HG03159 (cell line): ENCODE data around the gene SOS1.
"Not testable (repeated sequence)": the region's sequence is repeated elsewhere in the genome, so short reads cannot be mapped to it uniquely, and the experiment has no call there.

Source experiments
- ATAC-seq: cut with Tn5 transposase; IDR thresholded peaks from one replicate; pipeline ENCODE4 v1.9.1; 2021; ENCODE audit warnings: mild to moderate bottlenecking, moderate library complexity; ENCODE audit not compliant: unreplicated experiment

SOS1 gene

DNA sequence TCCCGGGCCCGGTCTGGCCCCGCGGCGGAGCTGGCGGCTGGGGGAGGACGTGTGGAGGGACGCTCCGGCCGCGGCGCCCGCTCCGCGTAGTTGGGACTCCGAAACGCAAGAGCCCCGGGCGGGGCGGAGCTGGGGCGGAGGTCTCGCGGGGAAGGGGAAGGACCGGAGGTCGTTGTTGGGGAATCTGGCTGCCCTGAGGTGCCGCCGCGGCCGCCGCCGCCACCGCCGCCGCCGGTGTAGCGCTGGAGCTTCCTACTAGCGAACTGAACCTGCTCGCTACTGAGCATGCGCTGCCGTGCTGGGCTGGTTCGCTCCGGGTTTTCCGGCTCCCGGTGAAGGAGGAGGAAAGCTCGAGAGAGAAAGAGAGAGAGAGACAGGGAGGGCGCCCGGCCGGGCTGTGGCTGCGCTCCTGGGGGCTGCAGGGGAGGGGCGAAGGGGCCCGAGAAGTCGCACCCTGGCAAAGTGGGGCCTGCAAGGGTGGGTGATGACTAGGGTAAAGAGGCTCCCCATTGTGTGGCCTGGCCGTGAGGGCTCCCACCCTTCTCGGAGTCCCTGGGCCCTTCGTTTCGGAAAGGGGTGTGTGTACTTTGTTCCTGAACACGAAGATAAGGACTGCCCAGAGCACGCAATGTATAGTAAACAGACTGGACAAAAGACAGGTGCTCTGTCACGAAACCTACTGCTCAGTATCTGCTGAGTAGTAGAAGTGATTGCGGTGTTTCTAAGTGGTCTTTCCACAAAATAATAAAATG is at the start of gene SOS1:
Gene SOS1, minus strand, starts transcription at position 281 of the 752 bp plus-strand sequence. CDS start 629 bp downstream, outside the sequence.
- ATAC-seq = peak; percentile 48

DNA sequence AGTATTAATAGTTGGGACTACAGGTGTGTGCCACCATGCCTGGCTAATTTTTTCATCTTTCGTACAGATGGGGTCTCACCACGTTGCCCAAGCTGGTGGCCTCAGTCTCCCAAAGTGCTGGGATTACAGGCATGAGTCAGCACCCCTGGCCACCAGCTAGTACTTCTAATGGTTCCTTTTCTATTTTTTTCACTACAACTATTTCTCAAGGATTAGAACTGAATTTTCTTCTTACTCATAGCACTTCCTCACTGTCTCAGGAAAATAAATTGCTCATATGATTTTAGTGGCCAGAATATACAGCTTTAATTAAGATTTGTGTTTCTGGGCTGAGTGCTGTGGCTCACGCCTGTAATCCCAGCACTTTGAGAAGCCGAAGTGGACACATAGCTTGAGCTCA is 43.2 kb upstream of the SOS1 start:
- no peak for ATAC-seq

DNA sequence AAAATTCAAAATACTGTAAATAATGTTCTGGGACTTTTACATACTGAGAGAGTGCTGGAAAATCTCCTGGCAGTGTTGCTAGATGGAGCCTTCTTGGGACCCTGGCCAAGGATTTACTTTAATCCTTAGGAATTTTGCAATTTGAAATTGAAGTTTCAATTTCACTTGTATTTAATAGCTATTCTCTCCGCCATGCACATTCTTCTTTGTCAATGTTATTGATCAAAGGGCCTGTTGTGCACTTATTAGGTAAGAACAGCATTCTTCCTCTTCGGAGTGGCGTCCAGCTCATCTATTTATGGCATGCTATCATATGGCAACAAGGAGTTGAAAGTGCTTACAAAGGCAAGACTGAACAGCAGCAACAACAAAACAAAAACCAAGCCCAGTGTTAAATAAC is 40.1 kb upstream of the SOS1 start:
- no peak for ATAC-seq

- no peak for ATAC-seq
Observed at GRCh38 chr2:39159283-39159682, 38.4 kb upstream of the SOS1 start.

DNA sequence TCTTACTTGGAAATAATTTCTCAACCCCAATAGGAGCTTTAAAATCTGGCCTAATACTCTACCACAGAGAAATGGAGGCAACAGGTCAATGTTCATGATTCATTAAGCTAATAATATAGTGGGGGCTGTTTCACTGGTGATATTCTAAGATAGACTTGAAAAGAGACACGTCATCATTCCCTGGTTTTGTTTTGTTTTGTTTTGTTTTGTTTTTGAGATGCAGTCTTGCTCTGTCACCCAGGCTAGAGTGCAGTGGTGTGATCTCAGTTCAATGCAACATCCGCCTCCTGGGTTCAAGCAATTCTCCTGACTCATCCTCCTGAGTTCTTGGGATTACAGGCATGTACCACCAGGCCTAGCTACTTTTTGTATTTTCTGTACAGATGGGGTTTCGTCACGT is 37.5 kb upstream of the SOS1 start:
- no peak for ATAC-seq

DNA sequence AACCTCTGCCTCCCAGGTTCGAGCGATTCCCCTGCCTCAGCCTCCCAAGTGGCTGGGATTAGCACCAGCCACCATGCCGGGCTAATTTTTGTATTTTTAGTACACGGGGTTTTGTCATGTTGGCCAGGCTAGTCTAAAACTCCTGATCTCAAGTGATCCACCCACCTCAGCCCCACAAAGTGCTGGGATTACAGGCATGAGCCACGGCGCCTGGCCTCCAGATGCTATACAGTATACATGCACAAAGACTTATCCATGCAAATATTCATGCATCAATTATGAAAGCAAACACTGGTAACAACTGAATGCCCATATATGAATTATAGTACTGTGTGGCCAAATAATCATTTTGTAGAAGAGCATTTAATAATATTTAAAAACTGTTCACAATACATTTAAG is 36.0 kb upstream of the SOS1 start:
- no peak for ATAC-seq

DNA sequence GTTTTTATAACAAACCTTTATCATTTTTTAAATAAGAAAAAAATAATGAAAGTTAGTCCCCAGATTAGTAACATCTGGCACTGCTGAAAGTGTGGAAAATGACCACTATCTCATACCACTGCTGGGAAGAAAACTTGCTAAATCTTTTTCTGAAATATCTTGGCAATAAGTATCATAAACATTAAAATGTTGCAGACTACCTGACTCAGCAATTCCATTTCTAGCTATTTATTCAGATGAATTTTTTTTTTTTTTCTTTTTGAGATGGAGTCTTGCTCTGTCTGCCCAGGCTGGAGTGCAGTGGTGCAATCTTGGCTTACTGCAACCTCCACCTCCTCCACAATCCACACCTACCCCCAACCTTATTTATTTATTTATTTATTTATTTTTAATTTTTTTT is 35.3 kb upstream of the SOS1 start:
- no peak for ATAC-seq

DNA sequence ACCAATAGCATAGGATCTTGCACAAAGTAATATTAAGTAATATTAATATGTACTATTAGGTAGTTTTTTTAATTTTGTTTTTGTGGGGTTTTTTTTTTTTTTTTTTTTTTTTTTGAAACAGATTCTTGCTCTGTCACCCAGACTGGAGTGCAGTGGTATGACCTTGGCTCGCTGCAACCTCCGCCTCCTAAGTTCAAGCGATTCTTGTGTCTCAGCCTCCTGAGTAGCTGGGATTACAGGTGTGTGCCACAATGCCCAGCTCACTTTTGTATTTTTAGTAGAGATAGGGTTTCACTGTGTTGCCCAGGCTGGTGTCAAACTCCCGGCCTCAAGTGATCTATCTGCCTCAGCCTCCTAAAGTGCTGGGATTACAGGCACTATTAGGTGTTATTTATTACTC is 34.7 kb upstream of the SOS1 start:
- ATAC-seq = not testable (repeated sequence)

GRCh38 chr2:39154944-39155343 is 34.1 kb upstream of the SOS1 start:
- no peak for ATAC-seq

DNA sequence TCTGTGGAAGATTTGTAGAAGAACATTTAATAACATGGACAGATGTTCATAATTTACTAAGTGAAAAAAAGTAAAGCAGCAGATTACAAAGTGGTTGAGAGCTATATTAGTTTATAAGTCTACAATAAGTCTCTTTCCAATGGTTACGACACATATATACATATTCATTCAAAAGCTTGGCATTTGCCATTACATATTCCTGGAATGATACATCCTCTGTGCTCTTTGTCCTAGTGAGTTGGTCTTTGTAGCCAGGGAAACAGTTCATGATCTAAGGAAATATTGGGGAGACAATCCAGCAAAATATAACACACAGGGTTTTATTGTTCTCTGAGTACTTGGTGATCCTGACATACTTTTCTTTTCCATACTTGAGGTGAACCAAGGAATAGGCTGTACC is 32.5 kb upstream of the SOS1 start:
- no peak for ATAC-seq

DNA sequence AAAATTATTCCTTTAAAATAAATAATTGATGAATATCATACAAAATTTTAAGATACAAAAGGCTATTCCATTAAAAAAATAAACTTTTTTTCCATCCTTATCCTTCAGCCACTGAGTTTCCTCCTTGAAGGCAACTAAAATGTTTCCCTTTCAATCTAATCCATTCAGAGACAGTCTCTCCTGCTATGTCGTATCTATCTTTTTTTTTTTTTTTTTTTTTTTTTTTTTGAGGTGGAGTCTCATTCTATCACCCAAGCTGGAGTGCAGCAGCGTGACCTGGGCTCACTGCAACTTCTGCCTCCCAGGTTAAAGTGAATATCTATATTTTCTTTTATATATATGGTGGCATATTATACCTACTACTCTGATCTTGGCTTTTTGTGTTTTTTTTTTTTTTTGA is 31.7 kb upstream of the SOS1 start:
- no peak for ATAC-seq

- ATAC-seq = no peak
Observed at GRCh38 chr2:39150890-39151497, 30.1 kb upstream of the SOS1 start.

GRCh38 chr2:39150102-39150562 is 29.3 kb upstream of the SOS1 start:
- no peak for ATAC-seq

DNA sequence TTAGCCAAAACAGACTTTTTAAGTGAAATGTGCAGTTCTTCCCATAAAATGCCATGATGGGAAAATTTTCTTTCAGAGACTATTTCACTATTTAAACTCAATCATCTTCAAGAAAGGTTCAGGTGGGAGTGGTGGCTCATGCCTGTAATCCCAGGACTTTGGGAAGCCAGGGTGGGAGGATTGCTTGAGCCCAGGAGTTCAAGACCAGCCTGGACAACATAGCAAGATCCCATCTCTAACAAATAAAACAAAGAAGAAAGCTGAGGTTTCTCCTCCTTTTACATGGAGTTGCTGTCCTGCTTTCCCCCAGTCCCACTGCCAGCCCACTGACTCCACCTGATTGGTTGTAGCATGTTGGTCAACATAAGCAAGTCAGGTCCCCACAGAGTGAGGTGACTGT is 25.8 kb upstream of the SOS1 start:
- ATAC-seq = no peak

DNA sequence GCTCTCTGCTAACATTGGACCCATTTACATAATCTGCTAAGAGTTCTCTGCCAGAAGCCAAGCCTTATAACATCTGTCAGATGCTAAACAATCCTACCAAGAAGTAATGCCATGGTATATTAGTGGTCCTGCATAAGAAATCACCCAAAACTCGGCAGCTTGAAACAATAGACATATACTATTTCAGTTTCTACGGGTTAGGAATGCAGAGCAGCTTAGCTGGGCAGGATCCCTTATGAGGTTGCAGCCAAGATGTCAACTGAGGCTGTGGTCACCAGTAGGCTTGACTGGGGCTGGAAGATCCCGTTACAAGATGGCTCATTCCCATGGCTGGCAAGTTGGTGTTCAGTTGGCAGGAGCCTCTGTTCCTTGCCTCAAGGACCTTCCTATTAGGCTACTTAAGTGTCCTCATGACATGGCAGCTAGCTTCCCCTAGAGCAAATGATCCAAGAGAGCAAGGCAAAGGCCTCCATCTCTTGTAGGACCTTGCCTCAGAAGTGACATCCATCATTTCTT is 25.1 kb upstream of the SOS1 start:
- ATAC-seq = no peak

- ATAC-seq = no peak
Observed at GRCh38 chr2:39144416-39144815, 23.6 kb upstream of the SOS1 start.

DNA sequence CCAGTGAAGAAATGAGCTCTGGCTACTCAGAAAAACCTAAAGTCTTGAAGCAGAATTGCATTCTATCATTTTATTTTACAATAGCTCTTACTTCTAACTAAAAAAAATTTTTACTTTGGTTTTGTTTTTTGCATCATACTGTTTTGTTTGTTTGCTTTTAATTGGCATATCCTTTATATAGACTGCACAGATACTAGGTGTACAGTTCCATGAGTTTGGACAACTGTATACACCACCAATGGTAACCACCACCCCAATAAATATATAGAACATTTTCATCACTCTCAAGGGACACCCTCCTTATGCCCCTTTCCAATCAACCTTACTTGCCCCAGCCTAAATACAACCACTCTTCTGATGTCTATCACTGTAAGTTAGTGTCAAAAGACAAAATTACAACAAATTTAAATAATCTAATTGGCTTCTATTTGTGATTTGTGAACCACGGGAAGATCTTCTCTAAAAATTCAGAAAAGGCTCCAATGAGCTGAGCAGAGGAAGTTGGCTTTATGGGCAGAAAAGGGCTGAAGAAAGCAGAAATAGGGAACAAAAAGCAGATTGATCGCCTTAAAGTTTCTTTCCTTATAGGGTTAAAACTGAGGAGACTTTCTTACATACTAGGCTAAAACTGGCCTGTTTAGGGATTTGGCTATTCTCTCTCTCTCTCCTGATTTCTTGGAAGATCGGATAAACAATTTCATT is 22.2 kb upstream of the SOS1 start:
- no peak for ATAC-seq

GRCh38 chr2:39141334-39142271 is 20.8 kb upstream of the SOS1 start:
- ATAC-seq = peak; percentile 77

- peak; percentile 25 for ATAC-seq
Observed at GRCh38 chr2:39140948-39141333, 20.1 kb upstream of the SOS1 start.

DNA sequence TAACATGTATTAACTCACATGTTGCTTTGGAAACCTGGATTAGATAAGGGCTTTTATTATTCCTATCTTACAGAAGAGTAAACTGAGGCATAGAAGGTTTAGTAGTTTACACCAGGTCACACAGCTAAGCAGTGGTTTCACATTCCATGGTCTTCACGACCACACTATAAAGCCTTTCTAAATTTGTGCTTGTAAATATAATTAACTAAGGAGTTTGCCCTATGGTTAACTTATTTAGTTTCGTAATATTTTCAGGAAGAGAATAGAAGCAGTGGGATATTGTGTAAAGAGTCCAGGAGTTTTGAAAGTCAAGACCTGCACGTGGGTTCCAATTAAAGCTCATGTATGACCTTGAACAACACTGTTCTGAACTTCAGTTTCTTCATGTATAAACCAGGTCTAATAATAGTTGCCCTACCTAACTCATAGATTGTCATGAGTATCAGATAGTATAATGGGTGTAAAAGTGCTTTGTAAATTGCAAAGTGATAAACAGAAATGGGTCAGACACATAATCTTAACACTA is 19.5 kb upstream of the SOS1 start:
- ATAC-seq = no peak
